ENCODE data around the gene GORASP2.
A peak's percentile ranks its signal among the peaks of the same experiment; 100 is the strongest.

The GORASP2 gene

DNA sequence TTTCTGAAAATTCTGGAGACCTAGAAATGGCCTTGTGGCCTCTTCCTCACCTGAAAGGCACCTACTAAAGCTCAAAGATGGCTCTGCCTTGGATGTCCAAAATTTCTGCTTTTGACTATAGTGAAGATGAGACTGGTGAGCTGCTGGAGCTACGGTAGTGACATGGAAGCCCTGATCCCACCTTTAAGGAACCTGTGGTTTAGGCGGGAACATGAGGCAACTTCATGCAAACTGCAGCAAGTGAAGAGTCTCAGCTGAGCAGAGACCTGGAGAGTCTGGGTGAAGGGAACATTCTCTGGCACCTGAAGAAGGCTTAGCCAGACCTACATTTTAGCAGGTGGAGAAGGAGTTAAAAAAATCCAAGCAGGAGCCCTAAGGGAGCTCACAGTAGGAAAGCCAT lies 40.0 kb downstream of the GORASP2 start:
- peaks cover 31% of the 10 kb centered on the region for H3K36me3 ChIP-seq (ENCODE audit: insufficient read depth, low read length)
- H3K4me3 ChIP-seq (ENCODE audit: low read depth in 1 of 2, low read length in 2 of 2): no peak overlapping the region
- no peaks in the 10 kb centered on the region for H3K27me3 ChIP-seq (ENCODE audit: control insufficient read depth in 1 of 2, insufficient read depth in 2 of 2, low read length in 2 of 2)
- no peak overlapping the region for H3K9ac ChIP-seq (ENCODE audit: low read length)
- peaks cover 12% of the 10 kb centered on the region for H3K4me1 ChIP-seq (ENCODE audit: insufficient read depth, low read length)
- H3K9me3 ChIP-seq (ENCODE audit: low read length): no peaks in the 10 kb centered on the region
- H3K27ac ChIP-seq (ENCODE audit: low read depth, low read length): no peak overlapping the region

DNA sequence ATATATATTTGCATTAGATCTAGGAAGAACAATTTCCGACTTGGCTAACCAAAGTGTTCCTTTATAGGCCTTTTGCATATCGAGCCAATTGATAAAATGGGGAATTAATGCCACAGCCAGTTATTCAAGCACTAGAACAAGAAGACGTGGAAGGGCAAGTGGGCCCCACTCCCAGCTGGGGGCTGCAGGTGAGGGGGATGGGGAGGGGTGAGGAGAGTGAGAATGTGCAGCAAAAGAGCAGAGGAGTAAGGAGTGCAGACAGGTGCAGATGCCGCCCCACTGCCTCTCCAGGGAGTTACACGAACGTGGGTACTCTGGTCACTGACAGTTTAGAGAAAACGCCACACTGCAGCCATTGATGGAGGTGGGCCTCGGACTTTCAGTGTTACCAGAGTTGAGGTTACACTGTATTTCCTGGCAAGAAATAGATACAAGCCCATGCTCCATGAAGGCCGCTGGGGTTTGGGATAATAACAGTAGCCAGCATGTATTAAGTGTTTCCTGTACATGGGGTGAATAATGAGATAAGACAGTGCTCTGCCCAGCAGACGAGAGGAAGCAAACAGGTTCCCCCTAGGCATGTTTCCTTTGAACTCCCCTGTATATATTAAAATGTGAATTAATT lies 40.9 kb downstream of the GORASP2 start:
- Histone ChIP-seq H3K4me3 (ENCODE audit: low read depth in 1 of 2, low read length in 2 of 2) (no peak overlapping the region), H3K9me3 (ENCODE audit: low read length) (no peaks in the 10 kb centered on the region), H3K4me1 (ENCODE audit: insufficient read depth, low read length) (peaks cover 18% of the 10 kb centered on the region), H3K27me3 (ENCODE audit: control insufficient read depth in 1 of 2, insufficient read depth in 2 of 2, low read length in 2 of 2) (no peaks in the 10 kb centered on the region), H3K27ac (ENCODE audit: low read depth, low read length) (no peak overlapping the region), H3K9ac (ENCODE audit: low read length) (no peak overlapping the region), H3K36me3 (ENCODE audit: insufficient read depth, low read length) (peaks cover 28% of the 10 kb centered on the region)

DNA sequence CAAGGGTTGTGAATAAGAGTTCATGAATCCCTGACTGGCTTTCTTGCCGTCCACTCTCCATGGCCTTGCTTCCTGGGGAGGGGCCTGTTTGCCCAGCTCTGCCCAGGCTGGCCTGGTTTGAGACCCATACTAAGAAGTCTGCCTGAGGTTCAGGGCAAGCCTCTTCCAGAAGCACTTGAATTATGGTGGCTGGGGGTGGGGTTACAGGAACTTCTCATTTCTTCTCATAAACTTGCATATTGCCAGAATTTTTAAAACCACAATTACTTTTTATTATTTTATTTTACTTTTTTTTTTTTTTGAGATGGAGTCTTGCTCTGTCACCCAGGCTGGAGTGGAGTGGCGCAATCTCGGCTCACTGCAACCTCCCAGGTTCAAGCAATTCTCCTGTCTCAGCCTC lies 42.0 kb downstream of the GORASP2 start:
- no peak overlapping the region for H3K27ac ChIP-seq (ENCODE audit: low read depth, low read length)
- peaks cover 18% of the 10 kb centered on the region for H3K4me1 ChIP-seq (ENCODE audit: insufficient read depth, low read length)
- H3K27me3 ChIP-seq (ENCODE audit: control insufficient read depth in 1 of 2, insufficient read depth in 2 of 2, low read length in 2 of 2): no peaks in the 10 kb centered on the region
- H3K36me3 ChIP-seq (ENCODE audit: insufficient read depth, low read length): peaks cover 17% of the 10 kb centered on the region
- H3K9ac ChIP-seq (ENCODE audit: low read length): no peak overlapping the region
- H3K9me3 ChIP-seq (ENCODE audit: low read length): no peaks in the 10 kb centered on the region
- H3K4me3 ChIP-seq (ENCODE audit: low read depth in 1 of 2, low read length in 2 of 2): no peak overlapping the region

DNA sequence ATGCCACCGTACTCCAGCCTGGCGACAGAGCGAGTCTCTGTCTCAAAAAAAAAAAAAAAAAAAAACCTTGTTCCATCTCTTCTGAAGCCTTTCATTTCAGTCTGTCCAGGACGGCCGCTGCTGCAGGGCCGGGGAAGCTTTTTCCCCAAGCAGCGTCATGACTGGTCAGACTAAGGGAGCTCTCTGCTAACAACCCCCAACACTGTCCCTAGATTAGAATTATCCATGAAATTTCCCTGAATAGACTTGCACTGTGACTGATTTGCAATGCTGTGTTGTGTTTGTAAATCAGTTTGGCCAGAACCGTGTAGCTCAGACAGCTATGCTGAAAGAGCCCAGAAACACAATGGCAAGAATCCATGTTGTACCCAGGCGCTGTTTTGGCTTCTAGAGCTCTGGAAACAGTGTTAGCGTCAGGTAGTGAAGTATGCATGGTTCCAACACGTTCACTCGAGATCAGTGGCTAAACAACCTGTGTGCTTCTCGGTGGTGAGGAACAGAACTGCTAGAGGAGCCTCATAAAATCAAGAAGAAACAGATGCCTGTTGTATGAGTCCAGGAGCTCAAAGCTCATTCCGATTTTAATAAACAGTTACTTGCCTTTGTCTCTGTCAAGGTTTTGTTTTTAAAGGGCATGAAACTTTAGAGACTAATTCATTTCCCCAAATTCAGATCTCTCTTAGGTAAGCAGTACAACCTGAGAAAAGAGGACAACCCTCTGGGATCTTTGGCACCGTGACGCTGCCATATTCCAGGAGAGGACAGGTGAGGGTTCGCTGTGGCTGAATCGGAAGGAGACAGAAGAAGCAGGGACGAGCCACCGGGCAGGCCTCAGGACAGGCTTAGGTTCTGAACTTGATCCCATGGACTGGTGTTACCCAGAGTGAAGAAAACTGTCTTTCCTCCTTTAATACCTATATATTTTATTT lies 43.5 kb downstream of the GORASP2 start:
- Histone ChIP-seq H3K4me3 (ENCODE audit: low read depth in 1 of 2, low read length in 2 of 2) (peak overlapping the region; percentile 61 to 65), H3K36me3 (ENCODE audit: insufficient read depth, low read length) (peaks cover 5% of the 10 kb centered on the region), H3K27ac (ENCODE audit: low read depth, low read length) (peak overlapping the region; percentile 63), H3K4me1 (ENCODE audit: insufficient read depth, low read length) (peaks cover 18% of the 10 kb centered on the region), H3K27me3 (ENCODE audit: control insufficient read depth in 1 of 2, insufficient read depth in 2 of 2, low read length in 2 of 2) (no peaks in the 10 kb centered on the region), H3K9me3 (ENCODE audit: low read length) (no peaks in the 10 kb centered on the region), H3K9ac (ENCODE audit: low read length) (no peak overlapping the region)

DNA sequence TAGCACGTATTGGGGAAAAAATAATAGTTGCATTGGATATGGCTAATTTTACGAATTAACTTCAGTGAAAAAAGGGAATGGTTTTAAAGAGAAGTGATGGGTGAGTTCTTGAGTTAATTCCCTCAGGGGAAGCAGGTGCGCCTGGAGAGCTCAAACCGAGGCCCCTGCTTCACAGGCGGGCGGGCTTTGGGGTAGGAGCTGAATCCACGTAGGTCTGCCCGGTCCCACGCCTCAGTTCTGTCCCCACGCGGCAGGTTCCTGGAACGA lies 44.1 kb downstream of the GORASP2 start:
- H3K36me3 ChIP-seq (ENCODE audit: insufficient read depth, low read length): peaks cover 1% of the 10 kb centered on the region
- no peaks in the 10 kb centered on the region for H3K9me3 ChIP-seq (ENCODE audit: low read length)
- peak overlapping the region; percentile 61 to 65 for H3K4me3 ChIP-seq (ENCODE audit: low read depth in 1 of 2, low read length in 2 of 2)
- no peaks in the 10 kb centered on the region for H3K27me3 ChIP-seq (ENCODE audit: control insufficient read depth in 1 of 2, insufficient read depth in 2 of 2, low read length in 2 of 2)
- H3K4me1 ChIP-seq (ENCODE audit: insufficient read depth, low read length): peaks cover 18% of the 10 kb centered on the region
- H3K9ac ChIP-seq (ENCODE audit: low read length): no peak overlapping the region
- peak overlapping the region; percentile 63 for H3K27ac ChIP-seq (ENCODE audit: low read depth, low read length)

DNA sequence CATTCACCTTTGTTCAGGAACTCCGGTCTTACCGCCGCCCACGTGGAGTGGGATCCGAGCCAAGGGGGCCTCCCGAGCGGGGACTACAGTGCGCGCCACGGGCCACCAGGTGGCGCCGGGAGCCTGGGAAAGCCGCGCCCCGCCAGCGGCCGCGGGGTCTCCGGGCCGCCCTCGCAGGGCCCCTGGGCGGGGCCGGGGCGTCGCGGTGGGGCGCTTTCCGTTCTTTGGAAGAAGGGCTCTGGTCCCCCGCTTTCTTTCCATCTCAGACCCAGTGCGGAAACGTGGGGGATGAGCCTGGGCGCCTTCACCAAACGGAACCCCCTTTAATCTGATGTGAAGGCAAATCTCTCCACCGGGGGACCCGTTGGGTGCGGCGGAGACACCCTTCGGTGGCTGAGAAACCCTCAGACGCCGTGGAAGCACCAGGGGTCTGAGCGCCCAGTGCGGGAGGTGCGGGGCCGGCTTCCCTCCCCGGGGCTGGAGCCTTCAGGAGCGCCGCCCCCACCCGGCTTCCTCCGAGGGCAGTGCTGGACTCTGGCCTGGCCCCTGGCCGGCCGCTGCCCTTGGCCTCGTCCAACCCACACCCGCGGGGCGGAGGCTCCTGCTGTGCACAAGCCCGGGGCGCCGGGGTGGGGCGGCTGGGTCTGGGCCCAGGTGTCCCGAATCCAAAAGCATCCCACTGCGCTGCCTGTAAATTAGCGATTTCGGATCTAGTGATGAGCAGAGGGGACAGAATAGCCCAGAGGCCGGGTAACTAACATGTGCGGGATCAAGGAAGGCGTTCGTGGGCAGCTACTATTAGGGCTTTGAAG lies 44.6 kb downstream of the GORASP2 start:
- Histone ChIP-seq H3K27ac (ENCODE audit: low read depth, low read length) (peak overlapping the region; percentile 77), H3K9me3 (ENCODE audit: low read length) (no peaks in the 10 kb centered on the region), H3K4me1 (ENCODE audit: insufficient read depth, low read length) (peaks cover 18% of the 10 kb centered on the region), H3K27me3 (ENCODE audit: control insufficient read depth in 1 of 2, insufficient read depth in 2 of 2, low read length in 2 of 2) (no peaks in the 10 kb centered on the region), H3K9ac (ENCODE audit: low read length) (peak overlapping the region; percentile 27), H3K4me3 (ENCODE audit: low read depth in 1 of 2, low read length in 2 of 2) (peak overlapping the region; percentile 65 to 66), H3K36me3 (ENCODE audit: insufficient read depth, low read length) (no peaks in the 10 kb centered on the region)

DNA sequence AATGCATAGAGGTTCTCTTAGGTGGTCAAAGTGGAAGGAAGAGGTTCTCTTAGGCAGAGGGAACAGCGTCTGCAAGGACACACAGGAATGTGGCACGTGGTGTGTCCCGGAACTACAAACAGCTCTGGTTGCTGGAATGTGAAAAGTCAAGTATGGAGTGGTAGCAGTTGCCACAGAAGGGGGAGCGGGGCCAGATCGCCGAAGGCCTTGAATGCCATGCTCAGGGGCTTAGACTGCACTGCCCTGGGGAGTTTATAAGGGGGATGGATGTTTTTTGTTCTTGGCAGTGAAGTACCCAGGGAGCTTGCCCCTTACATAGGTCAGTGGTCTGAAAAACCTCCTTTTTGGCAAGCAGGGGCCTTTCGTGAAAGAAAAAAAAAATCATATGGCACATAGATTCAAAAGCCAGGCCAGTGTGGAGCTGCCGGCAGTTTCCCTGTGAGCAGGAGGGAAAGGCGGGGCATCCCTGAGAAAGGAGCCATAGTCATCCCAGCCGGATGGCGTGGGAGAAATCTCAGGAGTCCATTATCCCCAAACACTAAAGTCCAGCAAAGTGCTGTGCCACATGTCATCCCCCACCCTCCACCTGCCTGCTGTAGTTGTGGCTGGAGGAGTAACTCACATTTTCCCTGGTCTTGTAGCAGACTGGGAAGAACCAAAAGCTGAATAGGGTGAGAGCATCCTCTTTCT lies 45.4 kb downstream of the GORASP2 start:
- peak overlapping the region; percentile 27 for H3K9ac ChIP-seq (ENCODE audit: low read length)
- no peaks in the 10 kb centered on the region for H3K27me3 ChIP-seq (ENCODE audit: control insufficient read depth in 1 of 2, insufficient read depth in 2 of 2, low read length in 2 of 2)
- H3K4me1 ChIP-seq (ENCODE audit: insufficient read depth, low read length): peaks cover 18% of the 10 kb centered on the region
- H3K36me3 ChIP-seq (ENCODE audit: insufficient read depth, low read length): no peaks in the 10 kb centered on the region
- H3K27ac ChIP-seq (ENCODE audit: low read depth, low read length): peak overlapping the region; percentile 16
- peak overlapping the region; percentile 65 to 66 for H3K4me3 ChIP-seq (ENCODE audit: low read depth in 1 of 2, low read length in 2 of 2)
- no peaks in the 10 kb centered on the region for H3K9me3 ChIP-seq (ENCODE audit: low read length)

DNA sequence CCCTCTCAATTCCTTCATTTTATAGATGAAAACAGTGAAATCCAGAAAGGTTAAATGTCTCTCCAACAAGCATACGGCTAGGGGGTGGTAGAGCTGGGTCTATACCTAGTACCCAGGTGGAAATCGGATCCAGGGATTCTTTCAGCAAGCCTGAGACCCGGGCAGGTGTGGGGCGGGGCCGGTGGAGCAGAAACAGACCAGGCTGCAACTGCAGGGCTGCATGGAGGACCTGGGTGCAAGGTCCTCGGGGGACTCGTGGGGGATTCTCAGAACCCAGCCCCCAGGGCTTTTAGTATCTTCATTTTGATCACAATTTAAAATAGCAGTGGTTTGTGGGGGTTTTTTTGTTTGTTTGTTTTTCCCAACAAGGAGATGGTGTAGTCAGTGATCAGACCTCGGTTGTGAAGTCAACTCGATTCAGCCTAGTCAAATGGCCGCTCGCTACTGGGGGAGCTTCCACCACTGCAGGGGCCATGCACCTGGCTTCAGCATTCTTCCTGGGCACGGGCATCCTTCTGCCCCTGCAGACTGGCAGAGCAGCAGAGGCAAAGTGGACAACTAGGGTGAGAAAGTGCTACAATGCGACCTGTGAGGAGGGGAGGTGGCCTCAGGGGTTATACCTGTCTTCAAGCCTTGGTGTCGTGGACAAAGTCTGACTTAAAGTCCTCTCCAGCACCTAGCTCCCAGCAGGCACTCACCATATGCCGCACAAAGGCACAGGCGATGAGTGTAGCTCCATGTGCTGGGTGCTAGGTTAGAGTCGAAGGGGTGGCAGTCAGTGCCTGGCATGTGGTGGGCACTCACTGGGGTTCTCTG lies 46.3 kb downstream of the GORASP2 start:
- Histone ChIP-seq H3K4me1 (ENCODE audit: insufficient read depth, low read length) (peaks cover 18% of the 10 kb centered on the region), H3K27ac (ENCODE audit: low read depth, low read length) (no peak overlapping the region), H3K4me3 (ENCODE audit: low read depth in 1 of 2, low read length in 2 of 2) (no peak overlapping the region), H3K9me3 (ENCODE audit: low read length) (no peaks in the 10 kb centered on the region), H3K9ac (ENCODE audit: low read length) (no peak overlapping the region), H3K27me3 (ENCODE audit: control insufficient read depth in 1 of 2, insufficient read depth in 2 of 2, low read length in 2 of 2) (no peaks in the 10 kb centered on the region), H3K36me3 (ENCODE audit: insufficient read depth, low read length) (no peaks in the 10 kb centered on the region)

DNA sequence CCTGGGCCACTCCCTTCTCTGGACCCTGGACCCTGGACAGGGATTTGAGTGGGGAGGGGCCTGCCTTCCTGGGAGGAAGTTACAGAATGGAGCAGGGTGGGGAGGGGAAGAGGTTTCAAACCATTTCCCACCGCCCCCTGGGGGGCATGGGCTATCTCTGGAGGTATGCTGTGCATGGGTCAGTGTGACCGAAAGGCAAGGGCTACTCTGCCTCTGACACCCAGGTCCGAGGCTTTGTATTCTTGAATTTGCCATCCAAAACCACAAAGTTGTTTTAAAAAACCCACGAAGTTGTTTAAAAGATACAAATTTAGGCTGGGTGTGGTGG lies 46.9 kb downstream of the GORASP2 start:
- no peaks in the 10 kb centered on the region for H3K36me3 ChIP-seq (ENCODE audit: insufficient read depth, low read length)
- no peaks in the 10 kb centered on the region for H3K27me3 ChIP-seq (ENCODE audit: control insufficient read depth in 1 of 2, insufficient read depth in 2 of 2, low read length in 2 of 2)
- H3K9ac ChIP-seq (ENCODE audit: low read length): no peak overlapping the region
- H3K9me3 ChIP-seq (ENCODE audit: low read length): no peaks in the 10 kb centered on the region
- H3K27ac ChIP-seq (ENCODE audit: low read depth, low read length): no peak overlapping the region
- H3K4me3 ChIP-seq (ENCODE audit: low read depth in 1 of 2, low read length in 2 of 2): no peak overlapping the region
- peaks cover 18% of the 10 kb centered on the region for H3K4me1 ChIP-seq (ENCODE audit: insufficient read depth, low read length)

DNA sequence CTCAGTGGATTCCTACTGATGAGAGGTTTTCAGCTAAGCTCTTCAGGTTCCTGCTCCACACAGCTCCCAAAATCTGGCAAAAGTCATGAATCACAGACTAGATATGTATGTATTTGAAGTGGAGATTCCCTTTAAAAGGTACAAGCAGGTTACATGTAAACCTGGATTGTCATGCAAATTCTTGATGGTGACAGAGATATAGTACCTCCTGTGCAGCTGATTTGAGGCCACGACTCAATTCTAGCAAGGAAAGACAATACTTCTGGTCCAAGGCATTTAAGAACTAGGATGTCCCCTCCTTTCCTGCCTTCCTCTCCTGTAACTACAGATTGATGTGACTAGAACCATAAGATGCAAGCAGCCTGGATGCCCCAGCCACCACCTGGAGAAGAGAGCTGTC lies 55.0 kb downstream of the GORASP2 start:
- H3K36me3 ChIP-seq (ENCODE audit: insufficient read depth, low read length): no peaks in the 10 kb centered on the region
- H3K9me3 ChIP-seq (ENCODE audit: low read length): no peaks in the 10 kb centered on the region
- no peaks in the 10 kb centered on the region for H3K27me3 ChIP-seq (ENCODE audit: control insufficient read depth in 1 of 2, insufficient read depth in 2 of 2, low read length in 2 of 2)
- no peak overlapping the region for H3K9ac ChIP-seq (ENCODE audit: low read length)
- no peaks in the 10 kb centered on the region for H3K4me1 ChIP-seq (ENCODE audit: insufficient read depth, low read length)
- H3K27ac ChIP-seq (ENCODE audit: low read depth, low read length): no peak overlapping the region
- H3K4me3 ChIP-seq (ENCODE audit: low read depth in 1 of 2, low read length in 2 of 2): no peak overlapping the region
